ENCODE results near the gene DMD. TPM values are rescaled to one million over a fixed set of nuclear protein-coding genes. Genes with fewer than 3 reads are reported as not detected.

DMD gene
- total RNA-seq, 2 donors from 2014 or later, result 19.6 to 24.9 TPM

GRCh38 chrX:33171041-33171440 is 40.3 kb downstream of the DMD start:
- Mint-ChIP-seq H3K36me3 (ENCODE audit: low read depth) (no peaks in the 10 kb centered on the region), H3K4me3 (no peak overlapping the region), H3K27ac (no peak overlapping the region), H3K9me3 (no peaks in the 10 kb centered on the region), H3K4me1 (peaks cover 5% of the 10 kb centered on the region), H3K27me3 (ENCODE audit: insufficient read depth) (no peaks in the 10 kb centered on the region)
- no peaks in the 10 kb centered on the region for H3K27me3 ChIP-seq (ENCODE audit: control insufficient read depth, insufficient read depth, low read length, poor library complexity, severe bottlenecking)
- no peaks in the 10 kb centered on the region for H3K36me3 ChIP-seq (ENCODE audit: control insufficient read depth, insufficient read depth, low read length)
- H3K9ac ChIP-seq (ENCODE audit: extremely low read depth, low read length, poor library complexity, severe bottlenecking), result no peak overlapping the region
- no peaks in the 10 kb centered on the region for H3K9me3 ChIP-seq (ENCODE audit: control insufficient read depth, low read length)
- no peaks in the 10 kb centered on the region for H3K4me1 ChIP-seq (ENCODE audit: control insufficient read depth, insufficient read depth, low read length)
- TF ChIP-seq CTCF (conservative IDR thresholded peaks at IDR 0.05), result no peak
- H3K4me3 ChIP-seq (ENCODE audit: low read length), result no peak overlapping the region
- no peak overlapping the region for H3K27ac ChIP-seq (ENCODE audit: low read depth, low read length)
- WGBS, 2 experiments (ENCODE audit: insufficient coverage in 1 of 2, insufficient read length in 1 of 2), result 98% methylated on average over 2 of the region's 2 CpGs; no CpG with 5 or more reads in 1 of the 2 experiments
- DNase-seq, result no peak

GRCh38 chrX:33161829-33162228 is 49.5 kb downstream of the DMD start:
- H3K9ac ChIP-seq (ENCODE audit: extremely low read depth, low read length, poor library complexity, severe bottlenecking), result no peak overlapping the region
- H3K4me3 ChIP-seq (ENCODE audit: low read length), result no peak overlapping the region
- no peaks in the 10 kb centered on the region for H3K4me1 ChIP-seq (ENCODE audit: control insufficient read depth, insufficient read depth, low read length)
- H3K27ac ChIP-seq (ENCODE audit: low read depth, low read length), result no peak overlapping the region
- Mint-ChIP-seq H3K4me1 (no peaks in the 10 kb centered on the region), H3K36me3 (ENCODE audit: low read depth) (no peaks in the 10 kb centered on the region), H3K27ac (no peak overlapping the region), H3K4me3 (no peak overlapping the region), H3K9me3 (no peaks in the 10 kb centered on the region), H3K27me3 (ENCODE audit: insufficient read depth) (no peaks in the 10 kb centered on the region)
- no peaks in the 10 kb centered on the region for H3K27me3 ChIP-seq (ENCODE audit: control insufficient read depth, insufficient read depth, low read length, poor library complexity, severe bottlenecking)
- H3K9me3 ChIP-seq (ENCODE audit: control insufficient read depth, low read length), result no peaks in the 10 kb centered on the region
- TF ChIP-seq CTCF (conservative IDR thresholded peaks at IDR 0.05), result no peak
- no peaks in the 10 kb centered on the region for H3K36me3 ChIP-seq (ENCODE audit: control insufficient read depth, insufficient read depth, low read length)
- DNase-seq, result no peak

DNA sequence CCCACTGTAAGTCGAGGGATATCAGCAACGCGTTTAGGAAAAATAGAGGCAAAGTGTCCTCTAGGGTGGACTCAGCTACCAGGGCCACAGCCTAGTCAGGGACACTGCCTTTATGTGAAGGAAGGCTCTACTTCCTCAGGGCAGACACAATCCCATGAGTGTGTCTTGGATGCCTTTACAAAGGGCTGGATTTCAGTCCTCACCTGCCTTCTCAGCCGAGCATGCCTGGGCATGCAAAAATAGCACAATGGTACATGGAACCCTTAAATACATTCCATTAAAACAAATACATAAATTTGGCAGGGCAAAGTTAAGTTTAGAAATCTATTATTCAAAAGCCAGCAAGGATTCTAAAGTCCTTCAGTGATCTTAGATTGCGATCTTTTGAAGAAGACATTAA is 51.1 kb downstream of the DMD start:
- H3K27me3 Mint-ChIP-seq (ENCODE audit: insufficient read depth), result no peaks in the 10 kb centered on the region
- Histone ChIP-seq H3K36me3 (ENCODE audit: control insufficient read depth, insufficient read depth, low read length) (no peaks in the 10 kb centered on the region), H3K27ac (ENCODE audit: low read depth, low read length) (no peak overlapping the region), H3K27me3 (ENCODE audit: control insufficient read depth, insufficient read depth, low read length, poor library complexity, severe bottlenecking) (no peaks in the 10 kb centered on the region), H3K9me3 (ENCODE audit: control insufficient read depth, low read length) (no peaks in the 10 kb centered on the region), H3K4me1 (ENCODE audit: control insufficient read depth, insufficient read depth, low read length) (no peaks in the 10 kb centered on the region), H3K9ac (ENCODE audit: extremely low read depth, low read length, poor library complexity, severe bottlenecking) (no peak overlapping the region), H3K4me3 (ENCODE audit: low read length) (no peak overlapping the region)
- no peak for DNase-seq
- no peak overlapping the region for H3K4me3 Mint-ChIP-seq
- no peak for TF ChIP-seq CTCF (conservative IDR thresholded peaks at IDR 0.05)
- H3K9me3 Mint-ChIP-seq, result no peaks in the 10 kb centered on the region
- no peak overlapping the region for H3K27ac Mint-ChIP-seq
- H3K4me1 Mint-ChIP-seq, result no peaks in the 10 kb centered on the region
- no peaks in the 10 kb centered on the region for H3K36me3 Mint-ChIP-seq (ENCODE audit: low read depth)
- 95% methylated on average over 5 of the region's 5 CpGs; no CpG with 5 or more reads in 1 of the 2 experiments for WGBS, 2 experiments (ENCODE audit: insufficient coverage in 1 of 2, insufficient read length in 1 of 2)
